Natural killer cell (primary cell): ENCODE results near the gene ARIH1. TPM values are rescaled to one million over a fixed set of nuclear protein-coding genes. Genes with fewer than 3 reads are reported as not detected.
"Not testable (repeated sequence)": the region's sequence is repeated elsewhere in the genome, so short reads cannot be mapped to it uniquely, and the experiment has no call there.

ENCODE experiments used
- ATAC-seq, 3 donors: fragments of 150-1000 bp in 2 of 3; fragments of 200-7000 bp in 1 of 3; cut with Tn5 transposase; 1 replicate in 1 of 3; 2 replicates in 2 of 3; pipeline ENCODE4 v1.10.0; 2021; ENCODE audit warnings: mild to moderate bottlenecking in 2 of 3, moderate library complexity in 2 of 3
- DNase-seq, 2 donors: peaks; one replicate each; pipeline versions ENCODE4 v3.0.0 to v3.0.0-alpha.2; 2013 to 2021; ENCODE audit warnings: mixed read lengths in 1 of 2
- H3K27ac ChIP-seq: one replicate; pipeline ENCODE4 v1.5.1; 2013; ENCODE audit warnings: mild to moderate bottlenecking, low read length
- H3K27me3 ChIP-seq: one replicate; pipeline ENCODE4 v1.6.1; 2013; ENCODE audit warnings: low read length; ENCODE audit not compliant: control insufficient read depth, insufficient read depth
- H3K36me3 ChIP-seq: one replicate; pipeline ENCODE4 v1.6.1; 2013; ENCODE audit warnings: low read length; ENCODE audit not compliant: control insufficient read depth, insufficient read depth
- H3K4me1 ChIP-seq: one replicate; pipeline ENCODE4 v1.6.1; 2013; ENCODE audit warnings: low read length; ENCODE audit not compliant: control insufficient read depth, insufficient read depth
- H3K4me3 ChIP-seq: one replicate; pipeline ENCODE4 v1.5.1; 2013; ENCODE audit warnings: low read length
- H3K9me3 ChIP-seq: one replicate; pipeline ENCODE4 v1.6.1; 2013; ENCODE audit warnings: low read length; ENCODE audit not compliant: control insufficient read depth, insufficient read depth
- H3K27ac Mint-ChIP-seq, 2 donors: one replicate each; pipeline ENCODE4 v1.8.0; 2022; ENCODE audit warnings: mild to moderate bottlenecking in 2 of 2, mixed read lengths in 2 of 2, moderate library complexity in 1 of 2
- H3K27me3 Mint-ChIP-seq, 2 donors: one replicate each; pipeline ENCODE4 v1.8.0; 2022; ENCODE audit warnings: low read depth in 2 of 2, mixed read lengths in 2 of 2
- H3K36me3 Mint-ChIP-seq: one replicate; pipeline ENCODE4 v1.8.0; 2022; ENCODE audit warnings: mixed read lengths
- H3K4me1 Mint-ChIP-seq, 2 donors: one replicate each; pipeline ENCODE4 v1.8.0; 2022; ENCODE audit warnings: mixed read lengths in 2 of 2
- H3K4me3 Mint-ChIP-seq: one replicate; pipeline ENCODE4 v1.8.0; 2022; ENCODE audit warnings: mild to moderate bottlenecking, moderate library complexity, mixed read lengths
- H3K9me3 Mint-ChIP-seq, 2 donors: one replicate each; pipeline ENCODE4 v1.8.0; 2022; ENCODE audit warnings: mixed read lengths in 2 of 2
- WGBS: methylation state at CpG from one replicate; pipeline ENCODE4 v1.1.7; 2013; ENCODE audit warnings: missing lambda C conversion rate; ENCODE audit not compliant: insufficient coverage; 5-methylcytosine and 5-hydroxymethylcytosine counted together
- intact Hi-C: fragments of 100-400 bp; cut with micrococcal nuclease; formaldehyde crosslinking; loops from one replicate; pipeline ENCODE4 v1.14.2; 2022
- total RNA-seq, 4 donors: library from RNA; stranded (reverse); fragments of 120-200 nt in 1 of 4; gene quantifications; one replicate each; pipeline versions ENCODE4 v1.2.3 to v1.2.4, GENCODE V29; 2013 to 2022
- TF ChIP-seq, protein P1 (sequence below): fragments of 200-600 bp; IDR thresholded peaks from one replicate; pipeline ENCODE4 v1.8.0; 2022; ENCODE audit warnings: antibody characterized with exemption

The ARIH1 gene
- total RNA-seq, 3 donors from 2014 or later (not counting 1 experiment from before 2014, with no cell fraction given) = 193 to 212 (median 212) TPM

DNA sequence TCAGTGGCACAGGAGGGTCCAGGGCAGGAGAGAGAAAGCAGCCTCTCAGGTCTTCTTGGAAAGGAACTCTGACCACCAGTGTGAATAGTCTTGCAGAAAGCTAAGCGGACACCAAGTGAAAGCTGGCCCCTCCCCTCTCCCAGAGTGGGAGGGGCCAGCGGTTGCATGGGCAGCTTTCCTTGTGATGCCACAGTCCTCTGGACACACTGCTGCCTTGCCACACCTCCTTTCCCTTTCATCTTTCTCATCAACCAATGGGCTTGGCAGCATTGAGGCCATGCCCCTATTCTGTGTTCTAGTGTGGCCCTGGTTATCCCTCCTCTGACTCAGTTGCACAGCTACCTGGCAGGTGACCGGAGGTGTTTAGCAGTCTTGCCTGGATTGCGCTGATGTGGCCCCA, 130.7 kb downstream of the ARIH1 start:
- Histone ChIP-seq H3K27me3 (no peaks in the 10 kb centered on the region), H3K27ac (no peak overlapping the region), H3K36me3 (no peaks in the 10 kb centered on the region), H3K4me3 (no peak overlapping the region), H3K9me3 (no peaks in the 10 kb centered on the region), H3K4me1 (no peaks in the 10 kb centered on the region)
- TF ChIP-seq, protein P1, sequence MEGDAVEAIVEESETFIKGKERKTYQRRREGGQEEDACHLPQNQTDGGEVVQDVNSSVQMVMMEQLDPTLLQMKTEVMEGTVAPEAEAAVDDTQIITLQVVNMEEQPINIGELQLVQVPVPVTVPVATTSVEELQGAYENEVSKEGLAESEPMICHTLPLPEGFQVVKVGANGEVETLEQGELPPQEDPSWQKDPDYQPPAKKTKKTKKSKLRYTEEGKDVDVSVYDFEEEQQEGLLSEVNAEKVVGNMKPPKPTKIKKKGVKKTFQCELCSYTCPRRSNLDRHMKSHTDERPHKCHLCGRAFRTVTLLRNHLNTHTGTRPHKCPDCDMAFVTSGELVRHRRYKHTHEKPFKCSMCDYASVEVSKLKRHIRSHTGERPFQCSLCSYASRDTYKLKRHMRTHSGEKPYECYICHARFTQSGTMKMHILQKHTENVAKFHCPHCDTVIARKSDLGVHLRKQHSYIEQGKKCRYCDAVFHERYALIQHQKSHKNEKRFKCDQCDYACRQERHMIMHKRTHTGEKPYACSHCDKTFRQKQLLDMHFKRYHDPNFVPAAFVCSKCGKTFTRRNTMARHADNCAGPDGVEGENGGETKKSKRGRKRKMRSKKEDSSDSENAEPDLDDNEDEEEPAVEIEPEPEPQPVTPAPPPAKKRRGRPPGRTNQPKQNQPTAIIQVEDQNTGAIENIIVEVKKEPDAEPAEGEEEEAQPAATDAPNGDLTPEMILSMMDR = no peak
- H3K27ac Mint-ChIP-seq = no peak overlapping the region
- no peaks in the 10 kb centered on the region for H3K9me3 Mint-ChIP-seq
- intact Hi-C loops = loop anchor here (5.0 kb wide), 1 partner anchor 478 kb away; no protein-coding TSS in a partner anchor
- H3K4me3 Mint-ChIP-seq = no peak overlapping the region
- WGBS = 98% methylated on average over 4 of the region's 4 CpGs
- peaks cover 0 to 7% of the 10 kb centered on the region in 2 donors for H3K4me1 Mint-ChIP-seq
- no peaks in the 10 kb centered on the region for H3K36me3 Mint-ChIP-seq
- DNase-seq (no peak), ATAC-seq (no peak)
- no peaks in the 10 kb centered on the region for H3K27me3 Mint-ChIP-seq

DNA sequence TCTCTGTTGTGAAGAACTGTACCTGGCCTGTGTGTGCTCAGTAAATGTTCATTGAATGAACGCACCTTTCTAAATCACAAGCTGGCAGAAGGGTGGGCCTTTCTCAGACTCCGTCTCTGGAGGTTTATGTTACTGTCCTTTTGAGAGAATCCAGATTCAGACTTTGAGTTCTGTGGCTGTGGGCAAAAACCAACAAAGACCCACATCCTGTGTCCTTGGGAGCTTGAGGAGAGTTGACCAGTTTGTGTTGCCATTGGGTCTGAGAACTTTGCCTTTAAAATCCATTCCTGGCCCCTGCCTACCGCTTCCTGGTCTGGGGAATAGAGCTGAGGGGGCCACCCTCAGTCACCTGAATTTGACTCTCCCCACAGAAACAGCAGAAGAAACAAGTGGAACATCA, 134.0 kb downstream of the ARIH1 start:
- H3K36me3 ChIP-seq, H3K27ac Mint-ChIP-seq, H3K9me3 ChIP-seq, H3K36me3 Mint-ChIP-seq, H3K4me3 ChIP-seq, intact Hi-C loops, H3K4me1 Mint-ChIP-seq, DNase-seq, H3K27ac ChIP-seq, H3K4me3 Mint-ChIP-seq, H3K9me3 Mint-ChIP-seq, H3K27me3 Mint-ChIP-seq, H3K27me3 ChIP-seq, H3K4me1 ChIP-seq, ATAC-seq: not testable (repeated sequence)
- WGBS = 77% methylated on average over 3 of the region's 3 CpGs

DNA sequence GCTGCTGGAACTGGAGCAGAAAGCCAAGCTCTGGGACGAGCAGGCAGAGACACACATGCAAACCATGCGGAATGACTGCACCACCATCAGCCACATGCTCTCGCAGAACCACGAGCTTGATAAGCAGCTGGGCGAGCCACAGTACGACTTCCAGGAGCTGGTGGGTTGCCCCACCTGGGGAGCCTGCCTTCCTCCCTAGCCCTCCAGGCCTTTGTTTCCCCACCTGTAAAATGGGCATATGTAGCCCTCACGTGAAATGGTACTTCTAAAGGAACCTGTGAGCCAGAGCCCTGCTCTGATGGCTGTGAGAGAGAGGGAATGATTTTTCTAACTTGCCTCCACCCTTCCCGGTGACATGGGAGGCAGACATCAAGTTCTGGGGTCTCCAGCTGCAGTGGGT, 135.7 kb downstream of the ARIH1 start:
- H3K4me1 Mint-ChIP-seq = peaks cover 0 to 7% of the 10 kb centered on the region in 2 donors
- intact Hi-C loops = no loop called here

DNA sequence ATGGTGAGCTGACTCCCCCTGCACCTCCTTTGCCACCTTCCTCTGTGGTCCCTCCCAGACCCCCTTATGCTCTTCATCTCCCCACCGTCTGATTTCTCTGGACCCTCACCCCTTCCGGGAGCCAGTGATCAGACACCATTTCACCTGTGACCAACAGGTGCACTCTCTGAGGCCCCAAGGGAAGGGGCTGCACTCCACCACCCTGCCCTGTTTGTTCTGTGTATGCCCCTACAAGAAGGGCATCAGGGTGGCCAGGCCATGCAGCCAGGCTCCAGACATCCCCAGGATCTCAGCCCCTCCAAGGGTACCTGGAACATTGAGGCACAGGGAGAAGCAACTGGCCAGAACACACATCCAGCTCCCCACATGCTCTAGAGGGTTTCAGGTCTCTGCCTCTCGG, 138.2 kb downstream of the ARIH1 start:
- H3K4me1 ChIP-seq, H3K27ac ChIP-seq, H3K4me3 ChIP-seq, H3K4me3 Mint-ChIP-seq, ATAC-seq, H3K36me3 Mint-ChIP-seq, H3K9me3 Mint-ChIP-seq, H3K27me3 Mint-ChIP-seq, H3K27me3 ChIP-seq, H3K9me3 ChIP-seq, H3K4me1 Mint-ChIP-seq, DNase-seq, H3K27ac Mint-ChIP-seq, H3K36me3 ChIP-seq, intact Hi-C loops: not testable (repeated sequence)
- WGBS = 93% methylated on average over 3 of the region's 3 CpGs

More for the DNA sequence above, 135.7 kb downstream of the ARIH1 start:
- 89% methylated on average over 8 of the region's 8 CpGs for WGBS
- TF ChIP-seq, protein P1 = no peak
- H3K36me3 ChIP-seq = no peaks in the 10 kb centered on the region
- Mint-ChIP-seq H3K9me3 (no peaks in the 10 kb centered on the region), H3K27me3 (no peaks in the 10 kb centered on the region), H3K4me3 (no peak overlapping the region), H3K27ac (no peak overlapping the region), H3K36me3 (no peaks in the 10 kb centered on the region)
- ATAC-seq (no peak), DNase-seq (no peak)
- no peaks in the 10 kb centered on the region for H3K4me1 ChIP-seq
- no peaks in the 10 kb centered on the region for H3K9me3 ChIP-seq
- no peaks in the 10 kb centered on the region for H3K27me3 ChIP-seq
- H3K27ac ChIP-seq = no peak overlapping the region
- no peak overlapping the region for H3K4me3 ChIP-seq
